ENCODE data around the gene ARHGAP18. TPM values are rescaled to one million over a fixed set of nuclear protein-coding genes. Genes with fewer than 3 reads are reported as not detected.

ARHGAP18 gene
- total and polyA plus RNA-seq, 8 donors: 6.0 to 104 (median 30.2) TPM

- no peaks in the 10 kb centered on the region for H3K27me3 ChIP-seq
- WGBS, 5 donors: 22 to 57% (median 30%) methylated on average over 3 of the region's 3 CpGs
- H3K4me3 ChIP-seq: no peak overlapping the region
- TF ChIP-seq EP300 (IDR thresholded peaks at IDR 0.05): no peak
- TF ChIP-seq, protein P1, sequence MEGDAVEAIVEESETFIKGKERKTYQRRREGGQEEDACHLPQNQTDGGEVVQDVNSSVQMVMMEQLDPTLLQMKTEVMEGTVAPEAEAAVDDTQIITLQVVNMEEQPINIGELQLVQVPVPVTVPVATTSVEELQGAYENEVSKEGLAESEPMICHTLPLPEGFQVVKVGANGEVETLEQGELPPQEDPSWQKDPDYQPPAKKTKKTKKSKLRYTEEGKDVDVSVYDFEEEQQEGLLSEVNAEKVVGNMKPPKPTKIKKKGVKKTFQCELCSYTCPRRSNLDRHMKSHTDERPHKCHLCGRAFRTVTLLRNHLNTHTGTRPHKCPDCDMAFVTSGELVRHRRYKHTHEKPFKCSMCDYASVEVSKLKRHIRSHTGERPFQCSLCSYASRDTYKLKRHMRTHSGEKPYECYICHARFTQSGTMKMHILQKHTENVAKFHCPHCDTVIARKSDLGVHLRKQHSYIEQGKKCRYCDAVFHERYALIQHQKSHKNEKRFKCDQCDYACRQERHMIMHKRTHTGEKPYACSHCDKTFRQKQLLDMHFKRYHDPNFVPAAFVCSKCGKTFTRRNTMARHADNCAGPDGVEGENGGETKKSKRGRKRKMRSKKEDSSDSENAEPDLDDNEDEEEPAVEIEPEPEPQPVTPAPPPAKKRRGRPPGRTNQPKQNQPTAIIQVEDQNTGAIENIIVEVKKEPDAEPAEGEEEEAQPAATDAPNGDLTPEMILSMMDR (IDR thresholded peaks at IDR 0.05): no peak
- no peak for TF ChIP-seq POLR2A (IDR thresholded peaks at IDR 0.05)
- TF ChIP-seq POLR2AphosphoS5 (IDR thresholded peaks at IDR 0.05): no peak
- intact Hi-C loops (cut with DNase I; ENCODE audit: low total_unique reads): no loop called here
- peaks cover 25 to 81% (median 36%) of the 10 kb centered on the region in 4 donors for H3K4me1 ChIP-seq
- H3K27ac ChIP-seq: peak overlapping the region in 2 of 5 donors; percentile 41 to 86
- H3K9me3 ChIP-seq: no peaks in the 10 kb centered on the region
- no peak for DNase-seq
- no peaks in the 10 kb centered on the region for H3K36me3 ChIP-seq
Observed at GRCh38 chr6:129679275-129679674, 30.7 kb downstream of the ARHGAP18 start.

GRCh38 chr6:129678463-129678862 is 31.5 kb downstream of the ARHGAP18 start:
- whole genome bisulfite sequencing, 5 donors: 14 to 40% (median 23%) methylated on average over 1 of the region's 1 CpG
- intact Hi-C loops (cut with DNase I; ENCODE audit: low total_unique reads): no loop called here
- TF ChIP-seq EP300 (IDR thresholded peaks at IDR 0.05) (no peak), POLR2AphosphoS5 (IDR thresholded peaks at IDR 0.05) (no peak), POLR2A (IDR thresholded peaks at IDR 0.05) (no peak)
- TF ChIP-seq, protein P1 (IDR thresholded peaks at IDR 0.05): no peak
- Histone ChIP-seq H3K9me3 (no peaks in the 10 kb centered on the region), H3K4me1 (peaks cover 25 to 81% (median 36%) of the 10 kb centered on the region in 4 donors), H3K27me3 (no peaks in the 10 kb centered on the region), H3K36me3 (no peaks in the 10 kb centered on the region), H3K27ac (peak overlapping the region in 1 of 5 donors; percentile 86), H3K4me3 (no peak overlapping the region)
- no peak for DNase-seq

DNA sequence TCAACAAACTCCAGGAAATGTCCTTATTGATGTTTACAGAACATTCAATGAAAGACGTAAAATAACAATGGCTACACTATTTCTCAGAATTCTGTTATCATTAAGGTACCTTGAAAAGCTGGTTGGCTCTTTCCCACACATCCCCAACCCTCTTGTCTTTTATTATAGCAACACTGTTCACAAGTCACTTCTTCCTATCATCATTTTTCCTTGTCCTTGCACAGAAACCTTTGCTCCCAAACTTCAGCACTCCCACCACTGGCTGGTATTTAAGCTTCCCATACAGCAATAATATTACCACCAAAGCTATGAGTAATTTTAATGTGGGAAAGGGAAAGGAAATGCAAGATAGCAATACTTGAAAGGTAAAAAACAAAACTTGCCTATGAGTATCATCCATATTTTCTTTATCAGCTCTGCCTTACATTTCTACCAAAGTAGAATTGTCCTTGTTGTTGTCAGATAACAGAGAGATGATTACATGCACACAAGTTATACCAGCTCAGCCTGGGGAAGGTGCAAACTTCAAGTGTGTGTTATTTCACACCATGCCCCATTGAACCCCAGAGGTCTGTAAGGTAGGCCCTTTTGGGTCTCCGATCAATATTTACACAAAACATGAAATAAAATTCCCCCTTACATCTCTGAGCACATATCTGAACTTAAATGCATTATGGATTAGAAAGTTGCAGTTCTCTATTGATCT is 32.2 kb downstream of the ARHGAP18 start:
- peak overlapping the region in 1 of 5 donors; percentile 31 for H3K27ac ChIP-seq
- no peaks in the 10 kb centered on the region for H3K27me3 ChIP-seq
- no peak overlapping the region for H3K4me3 ChIP-seq
- peaks cover 25 to 83% (median 39%) of the 10 kb centered on the region in 4 donors for H3K4me1 ChIP-seq
- intact Hi-C loops (cut with DNase I; ENCODE audit: low total_unique reads): no loop called here
- no peak for TF ChIP-seq EP300 (IDR thresholded peaks at IDR 0.05)
- TF ChIP-seq, protein P1 (IDR thresholded peaks at IDR 0.05): no peak
- no peak for TF ChIP-seq POLR2AphosphoS5 (IDR thresholded peaks at IDR 0.05)
- no peak for TF ChIP-seq POLR2A (IDR thresholded peaks at IDR 0.05)
- H3K36me3 ChIP-seq: no peaks in the 10 kb centered on the region
- no peaks in the 10 kb centered on the region for H3K9me3 ChIP-seq
- DNase-seq: no peak
- 42 to 73% (median 59%) methylated on average over 2 of the region's 2 CpGs for WGBS, 5 donors

- Histone ChIP-seq H3K36me3 (no peaks in the 10 kb centered on the region), H3K4me1 (peaks cover 25 to 82% (median 53%) of the 10 kb centered on the region in 4 donors), H3K9me3 (no peaks in the 10 kb centered on the region), H3K27ac (no peak overlapping the region), H3K4me3 (no peak overlapping the region), H3K27me3 (no peaks in the 10 kb centered on the region)
- WGBS, 5 donors: 83 to 95% (median 89%) methylated on average over 5 of the region's 5 CpGs
- intact Hi-C loops (cut with DNase I; ENCODE audit: low total_unique reads): no loop called here
- no peak for DNase-seq
- TF ChIP-seq POLR2A (IDR thresholded peaks at IDR 0.05): no peak
- no peak for TF ChIP-seq EP300 (IDR thresholded peaks at IDR 0.05)
- TF ChIP-seq POLR2AphosphoS5 (IDR thresholded peaks at IDR 0.05): no peak
- TF ChIP-seq, protein P1 (IDR thresholded peaks at IDR 0.05): no peak
Observed at GRCh38 chr6:129675669-129676472, 34.1 kb downstream of the ARHGAP18 start.
